Measurements from ENCODE around the gene ARL14EPL.

DNA sequence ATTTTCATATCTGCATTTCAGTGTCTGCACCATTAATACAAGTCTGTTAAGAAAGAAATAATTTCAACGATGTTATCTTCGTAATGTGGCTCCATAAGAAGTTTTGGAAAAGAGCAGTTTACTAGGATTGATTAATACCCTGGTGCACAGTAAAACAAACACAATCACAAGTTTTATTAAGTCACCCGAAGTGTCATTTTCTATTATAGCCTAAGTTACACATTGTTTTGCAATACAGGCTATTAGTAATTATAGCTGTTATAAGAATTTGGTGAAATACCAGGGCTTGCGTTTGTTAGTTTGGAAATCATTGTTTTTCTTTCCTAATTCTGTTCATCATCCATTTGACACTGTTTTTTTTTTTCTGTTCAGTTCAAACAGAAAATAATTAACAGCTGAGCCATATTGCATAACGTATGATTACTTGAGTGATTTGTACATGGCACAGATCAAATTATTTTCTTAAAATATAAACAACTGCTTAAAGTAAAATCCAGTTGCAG lies 39.4 kb upstream of the ARL14EPL start:
- no peak for TF ChIP-seq CREB1 (CRISPR knock-in tag; IDR thresholded peaks at IDR 0.05; ENCODE audit: low read depth)
- TF ChIP-seq EZH2 (IDR thresholded peaks at IDR 0.05; ENCODE audit: low read depth, unreplicated experiment), result no peak
- TF ChIP-seq, protein P1, sequence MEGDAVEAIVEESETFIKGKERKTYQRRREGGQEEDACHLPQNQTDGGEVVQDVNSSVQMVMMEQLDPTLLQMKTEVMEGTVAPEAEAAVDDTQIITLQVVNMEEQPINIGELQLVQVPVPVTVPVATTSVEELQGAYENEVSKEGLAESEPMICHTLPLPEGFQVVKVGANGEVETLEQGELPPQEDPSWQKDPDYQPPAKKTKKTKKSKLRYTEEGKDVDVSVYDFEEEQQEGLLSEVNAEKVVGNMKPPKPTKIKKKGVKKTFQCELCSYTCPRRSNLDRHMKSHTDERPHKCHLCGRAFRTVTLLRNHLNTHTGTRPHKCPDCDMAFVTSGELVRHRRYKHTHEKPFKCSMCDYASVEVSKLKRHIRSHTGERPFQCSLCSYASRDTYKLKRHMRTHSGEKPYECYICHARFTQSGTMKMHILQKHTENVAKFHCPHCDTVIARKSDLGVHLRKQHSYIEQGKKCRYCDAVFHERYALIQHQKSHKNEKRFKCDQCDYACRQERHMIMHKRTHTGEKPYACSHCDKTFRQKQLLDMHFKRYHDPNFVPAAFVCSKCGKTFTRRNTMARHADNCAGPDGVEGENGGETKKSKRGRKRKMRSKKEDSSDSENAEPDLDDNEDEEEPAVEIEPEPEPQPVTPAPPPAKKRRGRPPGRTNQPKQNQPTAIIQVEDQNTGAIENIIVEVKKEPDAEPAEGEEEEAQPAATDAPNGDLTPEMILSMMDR (conservative IDR thresholded peaks at IDR 0.05; ENCODE audit: low read depth in 2 of 2), result no peak
- TF ChIP-seq POLR2AphosphoS5 (IDR thresholded peaks at IDR 0.05; ENCODE audit: low read depth), result no peak
- TF ChIP-seq EZH2phosphoT487 (IDR thresholded peaks at IDR 0.05; ENCODE audit: unreplicated experiment), result no peak
- TF ChIP-seq, protein P2, sequence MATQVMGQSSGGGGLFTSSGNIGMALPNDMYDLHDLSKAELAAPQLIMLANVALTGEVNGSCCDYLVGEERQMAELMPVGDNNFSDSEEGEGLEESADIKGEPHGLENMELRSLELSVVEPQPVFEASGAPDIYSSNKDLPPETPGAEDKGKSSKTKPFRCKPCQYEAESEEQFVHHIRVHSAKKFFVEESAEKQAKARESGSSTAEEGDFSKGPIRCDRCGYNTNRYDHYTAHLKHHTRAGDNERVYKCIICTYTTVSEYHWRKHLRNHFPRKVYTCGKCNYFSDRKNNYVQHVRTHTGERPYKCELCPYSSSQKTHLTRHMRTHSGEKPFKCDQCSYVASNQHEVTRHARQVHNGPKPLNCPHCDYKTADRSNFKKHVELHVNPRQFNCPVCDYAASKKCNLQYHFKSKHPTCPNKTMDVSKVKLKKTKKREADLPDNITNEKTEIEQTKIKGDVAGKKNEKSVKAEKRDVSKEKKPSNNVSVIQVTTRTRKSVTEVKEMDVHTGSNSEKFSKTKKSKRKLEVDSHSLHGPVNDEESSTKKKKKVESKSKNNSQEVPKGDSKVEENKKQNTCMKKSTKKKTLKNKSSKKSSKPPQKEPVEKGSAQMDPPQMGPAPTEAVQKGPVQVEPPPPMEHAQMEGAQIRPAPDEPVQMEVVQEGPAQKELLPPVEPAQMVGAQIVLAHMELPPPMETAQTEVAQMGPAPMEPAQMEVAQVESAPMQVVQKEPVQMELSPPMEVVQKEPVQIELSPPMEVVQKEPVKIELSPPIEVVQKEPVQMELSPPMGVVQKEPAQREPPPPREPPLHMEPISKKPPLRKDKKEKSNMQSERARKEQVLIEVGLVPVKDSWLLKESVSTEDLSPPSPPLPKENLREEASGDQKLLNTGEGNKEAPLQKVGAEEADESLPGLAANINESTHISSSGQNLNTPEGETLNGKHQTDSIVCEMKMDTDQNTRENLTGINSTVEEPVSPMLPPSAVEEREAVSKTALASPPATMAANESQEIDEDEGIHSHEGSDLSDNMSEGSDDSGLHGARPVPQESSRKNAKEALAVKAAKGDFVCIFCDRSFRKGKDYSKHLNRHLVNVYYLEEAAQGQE (IDR thresholded peaks at IDR 0.05; ENCODE audit: unreplicated experiment), result no peak
- TF ChIP-seq JUNB (IDR thresholded peaks at IDR 0.05; ENCODE audit: unreplicated experiment), result no peak
- no peak for TF ChIP-seq ZNF331 (CRISPR knock-in tag; IDR thresholded peaks at IDR 0.05; ENCODE audit: low read depth)
- TF ChIP-seq STAT1 (IDR thresholded peaks at IDR 0.05; ENCODE audit: unreplicated experiment), result no peak
- TF ChIP-seq, protein P3, sequence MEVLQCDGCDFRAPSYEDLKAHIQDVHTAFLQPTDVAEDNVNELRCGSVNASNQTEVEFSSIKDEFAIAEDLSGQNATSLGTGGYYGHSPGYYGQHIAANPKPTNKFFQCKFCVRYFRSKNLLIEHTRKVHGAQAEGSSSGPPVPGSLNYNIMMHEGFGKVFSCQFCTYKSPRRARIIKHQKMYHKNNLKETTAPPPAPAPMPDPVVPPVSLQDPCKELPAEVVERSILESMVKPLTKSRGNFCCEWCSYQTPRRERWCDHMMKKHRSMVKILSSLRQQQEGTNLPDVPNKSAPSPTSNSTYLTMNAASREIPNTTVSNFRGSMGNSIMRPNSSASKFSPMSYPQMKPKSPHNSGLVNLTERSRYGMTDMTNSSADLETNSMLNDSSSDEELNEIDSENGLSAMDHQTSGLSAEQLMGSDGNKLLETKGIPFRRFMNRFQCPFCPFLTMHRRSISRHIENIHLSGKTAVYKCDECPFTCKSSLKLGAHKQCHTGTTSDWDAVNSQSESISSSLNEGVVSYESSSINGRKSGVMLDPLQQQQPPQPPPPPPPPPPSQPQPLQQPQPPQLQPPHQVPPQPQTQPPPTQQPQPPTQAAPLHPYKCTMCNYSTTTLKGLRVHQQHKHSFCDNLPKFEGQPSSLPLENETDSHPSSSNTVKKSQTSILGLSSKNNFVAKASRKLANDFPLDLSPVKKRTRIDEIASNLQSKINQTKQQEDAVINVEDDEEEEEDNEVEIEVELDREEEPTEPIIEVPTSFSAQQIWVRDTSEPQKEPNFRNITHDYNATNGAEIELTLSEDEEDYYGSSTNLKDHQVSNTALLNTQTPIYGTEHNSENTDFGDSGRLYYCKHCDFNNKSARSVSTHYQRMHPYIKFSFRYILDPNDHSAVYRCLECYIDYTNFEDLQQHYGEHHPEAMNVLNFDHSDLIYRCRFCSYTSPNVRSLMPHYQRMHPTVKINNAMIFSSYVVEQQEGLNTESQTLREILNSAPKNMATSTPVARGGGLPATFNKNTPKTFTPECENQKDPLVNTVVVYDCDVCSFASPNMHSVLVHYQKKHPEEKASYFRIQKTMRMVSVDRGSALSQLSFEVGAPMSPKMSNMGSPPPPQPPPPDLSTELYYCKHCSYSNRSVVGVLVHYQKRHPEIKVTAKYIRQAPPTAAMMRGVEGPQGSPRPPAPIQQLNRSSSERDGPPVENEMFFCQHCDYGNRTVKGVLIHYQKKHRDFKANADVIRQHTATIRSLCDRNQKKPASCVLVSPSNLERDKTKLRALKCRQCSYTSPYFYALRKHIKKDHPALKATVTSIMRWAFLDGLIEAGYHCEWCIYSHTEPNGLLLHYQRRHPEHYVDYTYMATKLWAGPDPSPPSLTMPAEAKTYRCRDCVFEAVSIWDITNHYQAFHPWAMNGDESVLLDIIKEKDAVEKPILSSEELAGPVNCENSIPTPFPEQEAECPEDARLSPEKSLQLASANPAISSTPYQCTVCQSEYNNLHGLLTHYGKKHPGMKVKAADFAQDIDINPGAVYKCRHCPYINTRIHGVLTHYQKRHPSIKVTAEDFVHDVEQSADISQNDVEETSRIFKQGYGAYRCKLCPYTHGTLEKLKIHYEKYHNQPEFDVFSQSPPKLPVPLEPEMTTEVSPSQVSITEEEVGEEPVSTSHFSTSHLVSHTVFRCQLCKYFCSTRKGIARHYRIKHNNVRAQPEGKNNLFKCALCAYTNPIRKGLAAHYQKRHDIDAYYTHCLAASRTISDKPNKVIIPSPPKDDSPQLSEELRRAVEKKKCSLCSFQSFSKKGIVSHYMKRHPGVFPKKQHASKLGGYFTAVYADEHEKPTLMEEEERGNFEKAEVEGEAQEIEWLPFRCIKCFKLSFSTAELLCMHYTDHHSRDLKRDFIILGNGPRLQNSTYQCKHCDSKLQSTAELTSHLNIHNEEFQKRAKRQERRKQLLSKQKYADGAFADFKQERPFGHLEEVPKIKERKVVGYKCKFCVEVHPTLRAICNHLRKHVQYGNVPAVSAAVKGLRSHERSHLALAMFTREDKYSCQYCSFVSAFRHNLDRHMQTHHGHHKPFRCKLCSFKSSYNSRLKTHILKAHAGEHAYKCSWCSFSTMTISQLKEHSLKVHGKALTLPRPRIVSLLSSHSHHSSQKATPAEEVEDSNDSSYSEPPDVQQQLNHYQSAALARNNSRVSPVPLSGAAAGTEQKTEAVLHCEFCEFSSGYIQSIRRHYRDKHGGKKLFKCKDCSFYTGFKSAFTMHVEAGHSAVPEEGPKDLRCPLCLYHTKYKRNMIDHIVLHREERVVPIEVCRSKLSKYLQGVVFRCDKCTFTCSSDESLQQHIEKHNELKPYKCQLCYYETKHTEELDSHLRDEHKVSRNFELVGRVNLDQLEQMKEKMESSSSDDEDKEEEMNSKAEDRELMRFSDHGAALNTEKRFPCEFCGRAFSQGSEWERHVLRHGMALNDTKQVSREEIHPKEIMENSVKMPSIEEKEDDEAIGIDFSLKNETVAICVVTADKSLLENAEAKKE (CRISPR knock-in tag; IDR thresholded peaks at IDR 0.05), result no peak
- TF ChIP-seq NANOG (IDR thresholded peaks at IDR 0.05; ENCODE audit: borderline replicate concordance), result no peak
- TF ChIP-seq, protein P4, sequence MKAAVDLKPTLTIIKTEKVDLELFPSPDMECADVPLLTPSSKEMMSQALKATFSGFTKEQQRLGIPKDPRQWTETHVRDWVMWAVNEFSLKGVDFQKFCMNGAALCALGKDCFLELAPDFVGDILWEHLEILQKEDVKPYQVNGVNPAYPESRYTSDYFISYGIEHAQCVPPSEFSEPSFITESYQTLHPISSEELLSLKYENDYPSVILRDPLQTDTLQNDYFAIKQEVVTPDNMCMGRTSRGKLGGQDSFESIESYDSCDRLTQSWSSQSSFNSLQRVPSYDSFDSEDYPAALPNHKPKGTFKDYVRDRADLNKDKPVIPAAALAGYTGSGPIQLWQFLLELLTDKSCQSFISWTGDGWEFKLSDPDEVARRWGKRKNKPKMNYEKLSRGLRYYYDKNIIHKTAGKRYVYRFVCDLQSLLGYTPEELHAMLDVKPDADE (IDR thresholded peaks at IDR 0.05), result no peak
- no peak for TF ChIP-seq ZNF114 (CRISPR knock-in tag; IDR thresholded peaks at IDR 0.05)
